ENCODE results near the gene SAMD14. TPM values are rescaled to one million over a fixed set of nuclear protein-coding genes. Genes with fewer than 3 reads are reported as not detected.

SAMD14 gene
- total and polyA plus RNA-seq, 10 of the 15 experiments (the other 5 are each of a cell fraction or from before 2014, with no cell fraction given), result 0.06 to 1.7 (median 0.25) TPM; not detected in 3

DNA sequence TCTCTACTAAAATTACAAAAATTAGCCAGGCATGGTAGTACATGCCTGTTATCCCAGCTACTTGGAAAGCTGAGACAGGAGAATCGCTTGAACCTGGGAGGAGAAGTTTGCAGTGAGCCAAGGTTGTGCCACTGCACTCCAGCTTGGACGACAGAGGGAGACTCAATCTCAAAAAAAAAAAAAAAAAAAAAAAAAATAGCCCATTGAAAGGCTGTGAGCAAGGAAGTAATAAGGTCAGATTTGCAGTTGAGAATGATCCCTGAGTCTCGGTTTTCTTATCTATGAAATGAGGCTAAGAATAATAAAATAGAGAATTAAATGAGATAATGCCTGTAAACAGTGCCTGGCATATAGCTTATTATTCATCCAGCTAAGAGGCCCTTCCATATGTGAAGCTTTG is 36.2 kb downstream of the SAMD14 start:
- Histone ChIP-seq H3K4me2 (ENCODE audit: control insufficient read depth, insufficient read depth) (no peak overlapping the region), H3K27me3 (replicated peaks in 1 of 2; ENCODE audit: control insufficient read depth in 2 of 2, insufficient read depth in 2 of 2, low read length in 1 of 2) (no peaks in the 10 kb centered on the region), H3K4me1 (ENCODE audit: control insufficient read depth, insufficient read depth, low read length) (peaks cover 17% of the 10 kb centered on the region), H3K9me3 (replicated peaks; ENCODE audit: control insufficient read depth, insufficient read depth, low read length) (no peaks in the 10 kb centered on the region), H2AFZ (ENCODE audit: control insufficient read depth, low read depth, low read length) (no peak overlapping the region; the same call in 1 of the 2 replicates), H3K36me3 (ENCODE audit: control insufficient read depth in 2 of 2, insufficient read depth in 2 of 2, low read length in 1 of 2) (no peaks in the 10 kb centered on the region), H3K9ac (ENCODE audit: control insufficient read depth, insufficient read depth, low read length) (no peak overlapping the region), H3K27ac (ENCODE audit: control insufficient read depth, insufficient read depth) (no peak overlapping the region), H4K20me1 (ENCODE audit: control insufficient read depth, insufficient read depth) (no peaks in the 10 kb centered on the region), H3K4me3 (no peak overlapping the region), H3K79me2 (ENCODE audit: control insufficient read depth, insufficient read depth, low read length) (no peaks in the 10 kb centered on the region)
- in situ Hi-C loops (cut with MboI), result loop anchor here (5.0 kb wide), 1 partner anchor 67 kb away; no protein-coding TSS in a partner anchor
- POLR2A ChIA-PET, result interaction anchor here (0.6 to 1.5 kb wide), 8 partner anchors 36 to 344 kb away, joined by 3 to 6 read pairs (median 4); partner anchors contain the start of gene SGCA
- CTCF ChIA-PET, result interaction anchor here (0.6 to 5.7 kb wide), 76 partner anchors 9 to 611 kb away, joined by 3 to 64 read pairs (median 6); partner anchors contain the start of genes COL1A1, ITGA3, LRRC59 and PPP1R9B
- FAIRE-seq (no peak), ATAC-seq (no peak), DNase-seq (ENCODE audit: low read depth, low spot score) (no peak)
- RAD21 ChIA-PET (ENCODE audit: unreplicated experiment), result interaction anchor here (0.6 to 2.5 kb wide), 18 partner anchors 9 to 239 kb away, joined by 3 to 17 read pairs (median 4); partner anchors contain the start of gene COL1A1
- 50% methylated on average over 2 of the region's 3 CpGs for WGBS (ENCODE audit: insufficient coverage, insufficient replicate concordance, low lambda C conversion rate, missing lambda C conversion rate)
- SMC1A ChIA-PET (ENCODE audit: uncharacterized antibody, unreplicated experiment), result interaction anchor here (0.6 to 3.7 kb wide), 27 partner anchors 9 to 528 kb away, joined by 3 to 23 read pairs (median 7); partner anchors contain the start of genes ITGA3 and SGCA
- intact Hi-C loops (cut with micrococcal nuclease; ENCODE audit: unreplicated experiment), result loop anchor here (1.0 to 2.0 kb wide), 3 partner anchors 37 to 203 kb away; partner anchors contain the start of gene ITGA3
- TF ChIP-seq CHD4 (IDR thresholded peaks at IDR 0.05), result no peak
- TF ChIP-seq USF2 (IDR thresholded peaks at IDR 0.05; ENCODE audit: borderline replicate concordance, low read depth, low read length), result no peak
- TF ChIP-seq JUNB (IDR thresholded peaks at IDR 0.05), result no peak
- TF ChIP-seq CBX3 (IDR thresholded peaks at IDR 0.05; ENCODE audit: borderline replicate concordance, low read depth), result no peak
- TF ChIP-seq IKZF1 (conservative IDR thresholded peaks at IDR 0.05), result no peak
- no peak for TF ChIP-seq HSF1 (IDR thresholded peaks at IDR 0.05; ENCODE audit: low read depth, low read length)
- no peak for TF ChIP-seq GATAD2B (conservative IDR thresholded peaks at IDR 0.05; ENCODE audit: low read depth)
- no peak for TF ChIP-seq SPI1 (IDR thresholded peaks at IDR 0.05; ENCODE audit: borderline replicate concordance, insufficient read depth, low read depth, low read length)
- no peak for TF ChIP-seq RELB (IDR thresholded peaks at IDR 0.05; ENCODE audit: low read depth)
- TF ChIP-seq NFYA (IDR thresholded peaks at IDR 0.05; ENCODE audit: borderline replicate concordance, low read depth, low read length), result no peak
- no peak for TF ChIP-seq ZSCAN29 (IDR thresholded peaks at IDR 0.05)
- TF ChIP-seq IRF3 (IDR thresholded peaks at IDR 0.05), result no peak
- no peak for TF ChIP-seq IRF5 (IDR thresholded peaks at IDR 0.05; ENCODE audit: borderline replicate concordance)
- no peak for TF ChIP-seq RAD21 (IDR thresholded peaks at IDR 0.05; ENCODE audit: insufficient read depth, low read depth, low read length)
- TF ChIP-seq DPF2 (IDR thresholded peaks at IDR 0.05), result no peak
- TF ChIP-seq SIN3A (IDR thresholded peaks at IDR 0.05; ENCODE audit: low read depth, low read length), result no peak
- BruUV-seq (replicated peaks), result no TSS peak

All from GM12878 (cell line).